Measurements from ENCODE around the gene TXNDC12. TPM values are rescaled to one million over a fixed set of nuclear protein-coding genes. Genes with fewer than 3 reads are reported as not detected.

Gene TXNDC12
- total and polyA plus RNA-seq, 2 experiments from 2014 or later = 81.0 to 91.1 TPM

- no peak for DNase-seq (ENCODE audit: low spot score)
- 83% methylated on average over 6 of the region's 6 CpGs for WGBS (ENCODE audit: low lambda C conversion rate, missing lambda C conversion rate)
- H2AFZ ChIP-seq = no peak overlapping the region
- H3K36me3 ChIP-seq (replicated peaks; ENCODE audit: insufficient read depth, low read depth) = no peaks in the 10 kb centered on the region
- H3K27ac ChIP-seq = no peak overlapping the region
- H3K9me3 ChIP-seq (ENCODE audit: low read depth) = no peaks in the 10 kb centered on the region
- H3K9me2 ChIP-seq (replicated peaks; ENCODE audit: insufficient read depth) = no peaks in the 10 kb centered on the region
- no peaks in the 10 kb centered on the region for H3K4me1 ChIP-seq (ENCODE audit: insufficient read depth)
- H3K27me3 ChIP-seq = no peaks in the 10 kb centered on the region
- TF ChIP-seq EZH2phosphoT487 (IDR thresholded peaks at IDR 0.05; ENCODE audit: low read depth, severe bottlenecking, unreplicated experiment) (no peak), CTCF (IDR thresholded peaks at IDR 0.05; ENCODE audit: poor library complexity) (no peak), EZH2 (IDR thresholded peaks at IDR 0.05; ENCODE audit: borderline replicate concordance) (no peak)
- H3K4me3 ChIP-seq = no peak overlapping the region
- peaks cover 16% of the 10 kb centered on the region for H4K20me1 ChIP-seq (ENCODE audit: insufficient read depth, poor library complexity, severe bottlenecking)
- H3K4me2 ChIP-seq = no peak overlapping the region
- peaks cover 82% of the 10 kb centered on the region for H3K79me2 ChIP-seq
Observed at GRCh38 chr1:52072291-52072690, 17.3 kb upstream of the TXNDC12 start.

GRCh38 chr1:52070704-52071103, 15.7 kb upstream of the TXNDC12 start:
- Histone ChIP-seq H3K4me3 (no peak overlapping the region), H3K9me3 (ENCODE audit: low read depth) (no peaks in the 10 kb centered on the region), H4K20me1 (ENCODE audit: insufficient read depth, poor library complexity, severe bottlenecking) (peaks cover 20% of the 10 kb centered on the region), H2AFZ (no peak overlapping the region), H3K4me1 (ENCODE audit: insufficient read depth) (no peaks in the 10 kb centered on the region), H3K79me2 (peaks cover 78% of the 10 kb centered on the region), H3K27me3 (no peaks in the 10 kb centered on the region), H3K27ac (no peak overlapping the region), H3K9me2 (replicated peaks; ENCODE audit: insufficient read depth) (no peaks in the 10 kb centered on the region), H3K36me3 (replicated peaks; ENCODE audit: insufficient read depth, low read depth) (no peaks in the 10 kb centered on the region), H3K4me2 (no peak overlapping the region)
- 95% methylated on average over 4 of the region's 4 CpGs for WGBS (ENCODE audit: low lambda C conversion rate, missing lambda C conversion rate)
- no peak for TF ChIP-seq EZH2phosphoT487 (IDR thresholded peaks at IDR 0.05; ENCODE audit: low read depth, severe bottlenecking, unreplicated experiment)
- TF ChIP-seq EZH2 (IDR thresholded peaks at IDR 0.05; ENCODE audit: borderline replicate concordance) = no peak
- no peak for DNase-seq (ENCODE audit: low spot score)

- H3K36me3 ChIP-seq (replicated peaks; ENCODE audit: insufficient read depth, low read depth) = peaks cover 6% of the 10 kb centered on the region
- H3K27me3 ChIP-seq = no peaks in the 10 kb centered on the region
- WGBS (ENCODE audit: low lambda C conversion rate, missing lambda C conversion rate) = 98% methylated on average over 2 of the region's 2 CpGs
- TF ChIP-seq EZH2phosphoT487 (IDR thresholded peaks at IDR 0.05; ENCODE audit: low read depth, severe bottlenecking, unreplicated experiment) (no peak), CTCF (IDR thresholded peaks at IDR 0.05; ENCODE audit: poor library complexity) (no peak), EZH2 (IDR thresholded peaks at IDR 0.05; ENCODE audit: borderline replicate concordance) (no peak)
- H3K9me3 ChIP-seq (ENCODE audit: low read depth) = no peaks in the 10 kb centered on the region
- H3K79me2 ChIP-seq = peaks cover 85% of the 10 kb centered on the region
- H3K27ac ChIP-seq = no peak overlapping the region
- no peak overlapping the region for H3K4me3 ChIP-seq
- DNase-seq (ENCODE audit: low spot score) = no peak
- H3K4me2 ChIP-seq = no peak overlapping the region
- no peak overlapping the region for H2AFZ ChIP-seq
- H3K4me1 ChIP-seq (ENCODE audit: insufficient read depth) = peaks cover 3% of the 10 kb centered on the region
- H3K9me2 ChIP-seq (replicated peaks; ENCODE audit: insufficient read depth) = no peaks in the 10 kb centered on the region
- peaks cover 29% of the 10 kb centered on the region for H4K20me1 ChIP-seq (ENCODE audit: insufficient read depth, poor library complexity, severe bottlenecking)
Observed at GRCh38 chr1:52063192-52063591, 8.2 kb upstream of the TXNDC12 start.

GRCh38 chr1:52060822-52061221, 5.8 kb upstream of the TXNDC12 start:
- H2AFZ ChIP-seq = no peak overlapping the region
- no peaks in the 10 kb centered on the region for H3K9me3 ChIP-seq (ENCODE audit: low read depth)
- H3K9me2 ChIP-seq (replicated peaks; ENCODE audit: insufficient read depth) = no peaks in the 10 kb centered on the region
- H3K27ac ChIP-seq = no peak overlapping the region
- 99% methylated on average over 4 of the region's 4 CpGs for whole genome bisulfite sequencing (ENCODE audit: low lambda C conversion rate, missing lambda C conversion rate)
- peaks cover 14% of the 10 kb centered on the region for H3K4me1 ChIP-seq (ENCODE audit: insufficient read depth)
- no peak overlapping the region for H3K4me3 ChIP-seq
- peaks cover 6% of the 10 kb centered on the region for H3K36me3 ChIP-seq (replicated peaks; ENCODE audit: insufficient read depth, low read depth)
- no peak for TF ChIP-seq CTCF (IDR thresholded peaks at IDR 0.05; ENCODE audit: poor library complexity)
- no peaks in the 10 kb centered on the region for H3K27me3 ChIP-seq
- H3K4me2 ChIP-seq = no peak overlapping the region
- peaks cover 27% of the 10 kb centered on the region for H4K20me1 ChIP-seq (ENCODE audit: insufficient read depth, poor library complexity, severe bottlenecking)
- H3K79me2 ChIP-seq = peaks cover 87% of the 10 kb centered on the region
- no peak for DNase-seq (ENCODE audit: low spot score)
